Adipocyte (in vitro differentiated cells): ENCODE measurements around the gene PER1.

Experiments used
- DNase-seq: peaks from one replicate; pipeline ENCODE4 v3.0.0-alpha.2; 2015; ENCODE audit warnings: low read depth
- H3K27me3 ChIP-seq: replicated peaks from 2 replicates; pipeline ENCODE4 v1.7.0; 2013; ENCODE audit warnings: mild to moderate bottlenecking, low read length, moderate library complexity; ENCODE audit not compliant: control insufficient read depth, insufficient read depth
- H3K36me3 ChIP-seq: 2 replicates; pipeline ENCODE4 v1.7.0; 2013; ENCODE audit warnings: low read length, mild to moderate bottlenecking, moderate library complexity; ENCODE audit not compliant: control insufficient read depth, insufficient read depth, severe bottlenecking
- H3K4me1 ChIP-seq: 2 replicates; pipeline ENCODE4 v1.7.0; 2013; ENCODE audit warnings: mild to moderate bottlenecking, low read length, moderate library complexity; ENCODE audit not compliant: control insufficient read depth, insufficient read depth
- H3K4me3 ChIP-seq: 2 replicates; pipeline ENCODE4 v1.7.0; 2013; ENCODE audit warnings: mild to moderate bottlenecking, low read length, moderate library complexity
- H3K9ac ChIP-seq: 2 replicates; pipeline ENCODE4 v1.7.0; 2013; ENCODE audit warnings: mild to moderate bottlenecking, low read length, moderate library complexity
- H3K9me3 ChIP-seq: 2 replicates; pipeline ENCODE4 v1.7.0; 2013; ENCODE audit warnings: mild to moderate bottlenecking, low read length, moderate library complexity; ENCODE audit not compliant: control insufficient read depth

PER1 gene

DNA sequence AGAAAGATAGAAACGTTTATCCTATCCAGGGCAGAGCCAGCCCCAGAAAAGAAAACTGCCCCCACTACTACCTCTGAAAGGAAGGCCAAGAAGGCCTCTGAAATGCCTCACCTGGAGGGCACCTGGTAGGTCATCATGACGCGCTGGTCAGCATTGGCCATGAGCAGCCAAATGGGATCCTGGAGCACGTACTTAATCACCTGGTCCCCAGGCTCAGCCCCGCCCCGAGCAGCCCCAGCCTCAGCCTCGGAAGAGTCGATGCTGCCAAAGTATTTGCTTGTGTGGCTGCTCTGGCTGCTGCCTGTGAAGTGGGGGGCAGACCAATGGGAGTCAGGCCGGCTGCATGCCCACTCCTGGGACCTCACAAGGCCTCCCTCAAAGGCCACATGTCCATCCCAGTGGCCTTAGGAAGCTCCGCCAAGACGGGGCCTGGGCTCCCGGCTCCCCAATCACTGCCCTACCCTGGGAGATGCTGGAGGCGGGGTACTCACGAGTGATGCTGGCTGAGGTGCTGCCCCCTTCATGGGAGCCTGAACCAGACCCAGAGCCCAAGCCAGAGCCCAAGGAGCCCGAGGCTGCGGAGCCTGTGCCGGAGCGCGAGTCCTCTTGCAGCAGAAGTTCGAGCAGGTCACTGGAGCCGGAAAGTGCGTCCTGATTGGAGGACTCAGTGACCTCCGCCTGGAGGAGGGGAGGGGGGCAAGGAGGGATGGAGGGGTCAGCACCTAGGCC, 9.9 kb downstream of the PER1 start:
- H3K9ac ChIP-seq, result peak overlapping the region; percentile 49
- no peaks in the 10 kb centered on the region for H3K27me3 ChIP-seq
- H3K4me1 ChIP-seq, result peaks cover 14% of the 10 kb centered on the region
- H3K36me3 ChIP-seq, result peaks cover 87% of the 10 kb centered on the region
- DNase-seq, result no peak
- H3K4me3 ChIP-seq, result no peak overlapping the region
- no peaks in the 10 kb centered on the region for H3K9me3 ChIP-seq

DNA sequence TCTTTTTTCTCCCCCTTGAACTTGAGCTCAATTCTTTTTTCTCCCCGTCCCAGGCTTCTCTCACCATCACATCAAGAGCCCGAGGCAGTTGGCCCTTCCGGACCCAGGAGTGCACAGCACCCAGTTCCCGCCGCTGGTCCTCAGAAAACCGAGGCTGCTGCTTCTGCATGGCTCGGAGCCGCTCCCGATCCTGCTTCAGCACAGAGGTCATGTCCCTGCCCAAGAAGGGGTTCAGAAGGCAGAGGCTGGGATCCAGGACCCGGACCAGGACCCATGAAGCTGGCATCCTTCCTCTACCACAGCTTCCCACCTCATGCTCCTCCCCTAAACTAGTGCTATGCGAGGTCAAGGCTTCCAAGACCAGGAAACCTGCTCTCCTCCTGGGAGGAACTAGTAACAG, 10.5 kb downstream of the PER1 start:
- H3K36me3 ChIP-seq, result peaks cover 82% of the 10 kb centered on the region
- peak overlapping the region; percentile 49 for H3K9ac ChIP-seq
- peaks cover 14% of the 10 kb centered on the region for H3K4me1 ChIP-seq
- H3K4me3 ChIP-seq, result no peak overlapping the region
- H3K9me3 ChIP-seq, result no peaks in the 10 kb centered on the region
- no peaks in the 10 kb centered on the region for H3K27me3 ChIP-seq
- DNase-seq, result no peak

DNA sequence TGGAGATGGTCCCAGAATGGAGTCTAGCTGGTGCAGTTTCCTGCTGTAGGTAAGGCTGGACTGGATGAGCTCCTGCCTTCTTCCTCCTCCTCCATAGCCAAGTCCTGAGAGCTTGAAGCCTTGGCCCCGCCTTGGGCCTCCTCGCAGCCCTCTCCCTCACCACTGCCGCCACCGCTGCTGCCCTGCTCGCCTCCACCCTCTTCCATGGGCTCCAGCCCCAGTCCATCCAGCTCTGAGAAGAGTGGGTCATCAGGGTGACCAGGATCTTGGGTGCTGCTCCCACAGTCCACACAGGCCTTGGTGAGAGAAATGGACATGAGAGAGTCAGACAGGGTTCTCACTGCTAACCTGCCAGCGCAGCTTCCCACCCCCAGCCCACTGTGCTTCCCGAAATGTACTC, 11.2 kb downstream of the PER1 start:
- Histone ChIP-seq H3K36me3 (peaks cover 75% of the 10 kb centered on the region), H3K9me3 (no peaks in the 10 kb centered on the region), H3K27me3 (no peaks in the 10 kb centered on the region), H3K4me3 (no peak overlapping the region), H3K9ac (peak overlapping the region; percentile 27), H3K4me1 (peaks cover 14% of the 10 kb centered on the region)
- DNase-seq, result no peak

DNA sequence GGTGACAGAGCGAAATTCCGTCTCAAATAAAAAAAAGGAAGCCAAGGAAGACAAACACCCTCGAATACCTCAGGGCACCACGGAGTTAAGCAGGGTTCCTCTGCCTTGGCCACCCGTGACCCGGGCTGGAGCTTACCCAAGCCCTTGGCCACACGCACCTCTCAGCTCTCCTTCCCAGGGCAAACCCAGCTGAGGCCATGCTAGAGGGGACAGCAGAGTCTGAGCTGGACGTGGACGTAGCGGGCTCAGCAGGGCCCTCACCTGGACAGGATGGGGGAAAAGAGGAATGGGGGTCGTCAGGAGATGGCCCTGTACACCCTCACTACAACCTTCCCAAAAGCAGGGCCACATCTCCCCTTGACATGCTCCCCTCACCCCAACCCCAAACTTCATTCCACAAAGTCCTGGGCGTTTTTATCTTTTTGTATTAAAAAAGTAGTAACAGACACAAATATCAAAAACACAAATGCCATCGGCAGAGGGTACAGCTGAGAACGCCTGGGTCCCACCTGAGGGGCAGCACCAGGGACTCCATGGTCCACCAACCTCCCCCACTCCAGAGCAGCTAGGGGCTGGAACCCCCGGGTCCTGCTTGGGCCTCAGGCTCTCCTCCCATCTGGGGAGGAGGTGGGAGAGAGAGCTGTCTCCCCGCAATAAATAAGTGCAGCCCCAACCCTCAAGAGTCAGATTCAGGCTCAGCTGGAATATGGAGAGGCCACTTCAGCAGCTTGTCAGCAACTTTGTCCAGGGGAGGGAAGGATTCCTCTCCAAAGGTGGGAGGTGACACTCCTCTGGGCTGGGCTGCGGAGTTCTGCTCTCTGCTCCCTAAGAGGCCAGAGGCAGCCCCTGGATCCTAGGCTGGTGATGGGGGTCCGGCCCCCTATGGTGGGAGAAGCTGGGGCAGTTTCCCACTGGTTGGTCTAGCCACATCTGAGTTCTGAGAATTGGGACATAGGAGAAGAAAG, 11.9 kb downstream of the PER1 start:
- DNase-seq, result no peak
- Histone ChIP-seq H3K4me1 (peaks cover 14% of the 10 kb centered on the region), H3K9me3 (no peaks in the 10 kb centered on the region), H3K36me3 (peaks cover 68% of the 10 kb centered on the region), H3K4me3 (no peak overlapping the region), H3K9ac (peak overlapping the region; percentile 42), H3K27me3 (no peaks in the 10 kb centered on the region)

DNA sequence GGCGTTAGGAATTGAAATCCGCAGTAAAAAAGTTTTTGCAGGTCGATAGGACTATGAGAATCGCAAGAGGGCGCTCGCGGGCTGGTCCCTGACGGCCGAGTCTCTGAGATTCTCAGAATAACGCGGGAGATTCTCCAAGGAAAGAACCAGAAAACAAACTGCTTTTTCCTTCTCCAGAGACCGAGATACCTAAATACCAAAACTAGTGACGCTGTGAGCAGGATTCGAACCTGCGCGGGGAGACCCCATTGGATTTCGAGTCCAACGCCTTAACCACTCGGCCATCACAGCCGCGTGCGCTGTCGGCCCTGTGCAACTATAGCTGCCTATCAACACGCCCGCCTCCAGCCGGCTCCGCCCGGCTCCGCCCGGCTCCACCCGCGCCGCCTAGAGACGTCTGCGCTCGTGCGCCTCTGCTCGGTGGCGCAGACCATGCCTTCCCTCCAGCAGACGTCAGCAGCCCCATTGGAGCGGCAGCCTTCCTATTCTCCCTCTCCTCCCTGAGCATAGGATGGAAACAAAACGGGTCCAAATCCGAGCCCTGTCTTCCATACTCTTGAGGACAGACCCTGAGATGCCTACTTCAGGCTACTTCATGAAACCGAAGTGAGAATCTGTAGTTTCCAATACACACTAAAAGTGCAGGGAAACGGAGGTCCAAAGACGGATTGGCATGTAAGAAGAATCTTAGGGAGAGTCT, 13.4 kb downstream of the PER1 start:
- Histone ChIP-seq H3K4me3 (peak overlapping the region; percentile 50), H3K9ac (peak overlapping the region; percentile 69), H3K9me3 (no peaks in the 10 kb centered on the region), H3K4me1 (peaks cover 14% of the 10 kb centered on the region), H3K36me3 (peaks cover 53% of the 10 kb centered on the region), H3K27me3 (no peaks in the 10 kb centered on the region)
- DNase-seq, result peak; percentile 99

DNA sequence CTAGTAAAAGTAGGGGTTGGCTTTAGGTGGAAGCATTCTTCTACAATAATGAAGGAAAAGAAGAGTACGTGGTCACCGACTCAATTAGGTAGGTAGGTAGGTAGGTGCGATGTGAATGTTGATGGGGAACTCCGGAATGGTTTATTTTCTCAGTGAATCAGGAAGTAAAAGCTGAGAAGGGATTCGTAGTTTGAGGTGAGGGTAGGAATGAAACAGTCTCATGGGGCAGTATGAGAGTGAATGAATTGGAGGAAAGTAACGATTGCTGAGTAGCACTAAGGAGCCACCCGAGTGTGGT, 13.9 kb downstream of the PER1 start:
- Histone ChIP-seq H3K36me3 (peaks cover 49% of the 10 kb centered on the region), H3K9me3 (no peaks in the 10 kb centered on the region), H3K4me3 (peak overlapping the region; percentile 50), H3K27me3 (no peaks in the 10 kb centered on the region), H3K4me1 (peaks cover 14% of the 10 kb centered on the region), H3K9ac (peak overlapping the region; percentile 69)
- no peak for DNase-seq

DNA sequence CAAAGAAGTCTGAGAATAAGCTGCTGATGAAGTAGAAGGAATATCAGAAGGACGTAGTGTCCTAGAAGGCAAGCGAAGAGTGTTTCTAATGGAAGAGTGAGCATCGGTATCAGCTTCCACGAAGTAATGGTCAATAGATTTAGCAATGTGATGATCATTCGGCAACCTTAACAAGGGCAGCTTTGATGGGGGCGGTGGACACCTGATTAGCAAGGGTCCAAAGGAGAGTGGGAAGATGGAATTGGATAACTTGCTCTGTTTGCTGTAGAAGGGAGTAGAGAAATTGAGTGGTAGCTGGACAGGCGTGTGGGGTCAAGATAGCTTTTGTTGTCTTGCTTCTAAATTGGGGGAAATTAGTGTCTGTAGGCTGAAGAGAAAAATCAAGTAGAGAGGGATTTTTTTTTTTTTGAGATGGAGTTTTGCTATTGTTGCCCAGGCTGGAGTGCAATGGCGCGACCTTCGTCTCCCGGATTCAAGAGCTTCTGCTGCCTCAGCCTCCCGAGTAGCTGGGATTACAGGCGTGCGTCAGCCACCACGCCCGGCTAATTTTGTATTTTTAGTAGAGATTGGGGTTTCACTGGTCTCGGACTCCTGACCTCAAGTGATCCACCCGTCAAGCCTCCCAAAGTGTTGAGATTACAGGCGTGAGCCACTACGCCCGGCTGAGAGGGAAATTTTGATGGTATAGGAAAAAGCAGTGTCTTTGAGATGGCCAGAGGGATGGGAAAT, 14.4 kb downstream of the PER1 start:
- Histone ChIP-seq H3K9me3 (no peaks in the 10 kb centered on the region), H3K4me3 (peak overlapping the region; percentile 50), H3K36me3 (peaks cover 44% of the 10 kb centered on the region), H3K4me1 (peaks cover 14% of the 10 kb centered on the region), H3K27me3 (no peaks in the 10 kb centered on the region), H3K9ac (peak overlapping the region; percentile 69)
- DNase-seq, result no peak

DNA sequence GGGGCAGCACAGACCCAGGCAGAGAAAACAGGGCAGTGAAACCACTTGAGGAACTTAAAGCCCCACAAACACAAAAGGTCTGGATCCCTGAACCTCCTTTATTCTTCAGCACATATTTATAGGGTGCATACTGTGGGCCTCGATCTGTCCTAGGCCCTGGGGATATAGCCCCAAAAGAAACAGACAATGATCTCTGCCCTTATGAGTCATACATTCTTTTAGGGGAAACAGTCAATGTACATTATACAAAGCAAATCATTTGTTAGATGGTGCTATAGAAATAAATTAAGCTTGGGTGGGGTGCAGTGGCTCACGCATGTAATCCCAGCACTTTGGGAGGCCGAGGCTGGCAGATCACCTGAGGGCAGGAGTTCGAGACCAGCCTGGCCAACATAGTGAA, 18.3 kb downstream of the PER1 start:
- Histone ChIP-seq H3K9ac (no peak overlapping the region), H3K4me3 (no peak overlapping the region), H3K27me3 (no peaks in the 10 kb centered on the region), H3K4me1 (peaks cover 5% of the 10 kb centered on the region), H3K9me3 (no peaks in the 10 kb centered on the region), H3K36me3 (peaks cover 6% of the 10 kb centered on the region)
- no peak for DNase-seq

DNA sequence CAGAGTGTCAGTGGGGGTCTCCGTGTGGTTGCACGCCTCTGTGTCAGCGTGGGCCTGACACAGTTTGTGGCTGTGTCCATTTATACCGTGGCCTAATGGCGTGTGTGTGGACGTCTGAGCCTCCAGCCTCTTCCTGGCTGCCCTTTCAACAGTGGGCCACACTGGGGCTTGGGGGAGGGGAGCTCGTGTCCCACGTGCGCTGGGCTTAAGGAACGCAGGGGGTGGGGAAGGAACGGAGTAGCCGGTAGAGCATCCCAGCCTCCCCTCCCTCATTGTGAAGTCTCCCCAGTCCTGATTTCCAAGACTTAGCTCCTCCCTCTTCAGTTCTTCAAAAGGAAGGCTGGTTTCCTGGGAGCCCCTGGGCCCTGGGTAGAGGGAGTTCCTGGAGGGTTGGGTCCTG, 18.8 kb downstream of the PER1 start:
- H3K9me3 ChIP-seq, result no peaks in the 10 kb centered on the region
- no peak for DNase-seq

DNA sequence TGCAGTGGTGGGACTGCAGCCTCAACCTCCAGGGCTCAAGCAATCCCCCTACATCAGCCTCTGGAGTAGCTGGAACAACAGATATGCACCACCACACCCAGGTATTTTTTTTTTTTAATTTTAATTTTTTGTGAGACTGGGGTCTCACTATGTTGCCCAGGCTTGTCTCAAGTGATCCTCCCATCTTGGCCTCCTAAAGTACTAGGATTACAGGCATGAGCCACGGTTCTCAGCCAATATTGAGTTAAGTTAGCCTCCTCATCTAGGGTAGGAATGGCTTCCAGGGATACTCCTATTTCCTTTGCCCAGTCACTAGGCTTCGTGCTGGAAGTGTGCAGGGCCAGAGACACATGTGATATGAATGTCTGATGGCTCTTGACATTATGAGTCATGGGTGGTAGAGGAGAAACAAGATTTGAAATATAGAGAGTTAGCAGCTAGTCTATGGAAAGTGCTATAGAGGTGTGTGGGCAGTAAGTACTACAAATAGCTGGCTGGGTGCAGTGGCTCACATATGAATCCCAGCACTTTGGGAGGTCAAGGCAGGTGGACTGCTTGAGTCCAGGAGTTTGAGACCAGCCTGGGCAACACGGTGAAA, 20.3 kb downstream of the PER1 start:
- Histone ChIP-seq H3K9me3 (no peaks in the 10 kb centered on the region), H3K4me1 (peaks cover 4% of the 10 kb centered on the region), H3K27me3 (no peaks in the 10 kb centered on the region), H3K36me3 (no peaks in the 10 kb centered on the region), H3K4me3 (no peak overlapping the region), H3K9ac (no peak overlapping the region)
- DNase-seq, result no peak

More for the DNA sequence above, 18.8 kb downstream of the PER1 start:
- H3K4me1 ChIP-seq, result peaks cover 4% of the 10 kb centered on the region
- H3K27me3 ChIP-seq, result no peaks in the 10 kb centered on the region
- H3K36me3 ChIP-seq, result peaks cover 6% of the 10 kb centered on the region
- no peak overlapping the region for H3K9ac ChIP-seq
- no peak overlapping the region for H3K4me3 ChIP-seq
